ENCODE results near the gene SNRPN.

Gene SNRPN

GRCh38 chr15:24944954-24945353 is 9.8 kb upstream of the SNRPN start:
- Histone ChIP-seq H3K9ac (ENCODE audit: low read length) (no peak overlapping the region), H3K27me3 (replicated peaks; ENCODE audit: insufficient read depth, low read length) (no peaks in the 10 kb centered on the region), H3K4me2 (ENCODE audit: low read depth, low read length) (no peak overlapping the region), H3K79me2 (ENCODE audit: low read length) (no peaks in the 10 kb centered on the region), H3K4me1 (ENCODE audit: low read length) (no peaks in the 10 kb centered on the region), H3K9me3 (replicated peaks; ENCODE audit: insufficient read depth, low read length) (no peaks in the 10 kb centered on the region), H3K36me3 (replicated peaks; ENCODE audit: insufficient read depth, low read length) (no peaks in the 10 kb centered on the region), H4K20me1 (ENCODE audit: insufficient read depth, low read length) (no peaks in the 10 kb centered on the region), H3K4me3 (ENCODE audit: low read length) (no peak overlapping the region), H3K9me2 (replicated peaks; ENCODE audit: insufficient read depth, low read length) (no peaks in the 10 kb centered on the region), H2AFZ (ENCODE audit: low read length) (no peak overlapping the region), H3K27ac (ENCODE audit: low read length) (no peak overlapping the region), H3F3A (ENCODE audit: insufficient read depth, low read length) (no peaks in the 10 kb centered on the region)
- no peak for DNase-seq
- TF ChIP-seq EZH2phosphoT487 (IDR thresholded peaks at IDR 0.05; ENCODE audit: low read length) (no peak), EZH2 (optimal IDR thresholded peaks at IDR 0.05; ENCODE audit: low read depth, low read length) (no peak)
- TF ChIP-seq, protein P1, sequence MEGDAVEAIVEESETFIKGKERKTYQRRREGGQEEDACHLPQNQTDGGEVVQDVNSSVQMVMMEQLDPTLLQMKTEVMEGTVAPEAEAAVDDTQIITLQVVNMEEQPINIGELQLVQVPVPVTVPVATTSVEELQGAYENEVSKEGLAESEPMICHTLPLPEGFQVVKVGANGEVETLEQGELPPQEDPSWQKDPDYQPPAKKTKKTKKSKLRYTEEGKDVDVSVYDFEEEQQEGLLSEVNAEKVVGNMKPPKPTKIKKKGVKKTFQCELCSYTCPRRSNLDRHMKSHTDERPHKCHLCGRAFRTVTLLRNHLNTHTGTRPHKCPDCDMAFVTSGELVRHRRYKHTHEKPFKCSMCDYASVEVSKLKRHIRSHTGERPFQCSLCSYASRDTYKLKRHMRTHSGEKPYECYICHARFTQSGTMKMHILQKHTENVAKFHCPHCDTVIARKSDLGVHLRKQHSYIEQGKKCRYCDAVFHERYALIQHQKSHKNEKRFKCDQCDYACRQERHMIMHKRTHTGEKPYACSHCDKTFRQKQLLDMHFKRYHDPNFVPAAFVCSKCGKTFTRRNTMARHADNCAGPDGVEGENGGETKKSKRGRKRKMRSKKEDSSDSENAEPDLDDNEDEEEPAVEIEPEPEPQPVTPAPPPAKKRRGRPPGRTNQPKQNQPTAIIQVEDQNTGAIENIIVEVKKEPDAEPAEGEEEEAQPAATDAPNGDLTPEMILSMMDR (IDR thresholded peaks at IDR 0.05; ENCODE audit: low read length), result no peak

- Histone ChIP-seq H3K4me1 (ENCODE audit: low read length) (no peaks in the 10 kb centered on the region), H2AFZ (ENCODE audit: low read length) (no peak overlapping the region), H3K9me3 (replicated peaks; ENCODE audit: insufficient read depth, low read length) (no peaks in the 10 kb centered on the region), H3K9ac (ENCODE audit: low read length) (no peak overlapping the region), H3K79me2 (ENCODE audit: low read length) (no peaks in the 10 kb centered on the region), H3K36me3 (replicated peaks; ENCODE audit: insufficient read depth, low read length) (no peaks in the 10 kb centered on the region), H4K20me1 (ENCODE audit: insufficient read depth, low read length) (no peaks in the 10 kb centered on the region), H3K9me2 (replicated peaks; ENCODE audit: insufficient read depth, low read length) (no peaks in the 10 kb centered on the region), H3K4me2 (ENCODE audit: low read depth, low read length) (no peak overlapping the region), H3K27ac (ENCODE audit: low read length) (no peak overlapping the region), H3K4me3 (ENCODE audit: low read length) (no peak overlapping the region), H3K27me3 (replicated peaks; ENCODE audit: insufficient read depth, low read length) (no peaks in the 10 kb centered on the region), H3F3A (ENCODE audit: insufficient read depth, low read length) (no peaks in the 10 kb centered on the region)
- no peak for DNase-seq
- TF ChIP-seq EZH2 (optimal IDR thresholded peaks at IDR 0.05; ENCODE audit: low read depth, low read length) (no peak), EZH2phosphoT487 (IDR thresholded peaks at IDR 0.05; ENCODE audit: low read length) (no peak)
- TF ChIP-seq, protein P1 (IDR thresholded peaks at IDR 0.05; ENCODE audit: low read length), result no peak
Measured at GRCh38 chr15:24945711-24946110, 9.1 kb upstream of the SNRPN start.

DNA sequence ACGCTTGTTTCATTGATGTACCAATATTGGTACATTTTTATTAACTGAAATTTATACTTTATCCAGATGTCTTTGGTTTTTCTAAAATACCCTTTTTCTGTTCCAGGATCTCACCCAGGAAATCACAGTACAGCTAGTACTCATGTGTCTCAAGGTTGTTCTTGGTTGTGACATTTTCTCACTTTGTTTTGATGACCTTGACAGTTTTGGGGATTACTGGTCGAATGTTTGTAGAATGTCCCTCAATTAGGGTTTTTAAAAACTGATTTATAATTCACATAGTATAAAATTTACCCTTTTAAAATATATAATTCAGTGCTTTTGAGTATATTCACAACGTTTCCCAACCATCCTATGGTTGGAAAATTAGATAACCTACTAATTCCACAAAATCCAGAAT is 6.3 kb upstream of the SNRPN start:
- Histone ChIP-seq H2AFZ (ENCODE audit: low read length) (no peak overlapping the region), H3K4me2 (ENCODE audit: low read depth, low read length) (no peak overlapping the region), H3K79me2 (ENCODE audit: low read length) (no peaks in the 10 kb centered on the region), H3K9ac (ENCODE audit: low read length) (no peak overlapping the region), H3K27me3 (replicated peaks; ENCODE audit: insufficient read depth, low read length) (no peaks in the 10 kb centered on the region), H3K4me3 (ENCODE audit: low read length) (no peak overlapping the region), H3K9me2 (replicated peaks; ENCODE audit: insufficient read depth, low read length) (no peaks in the 10 kb centered on the region), H4K20me1 (ENCODE audit: insufficient read depth, low read length) (no peaks in the 10 kb centered on the region), H3K27ac (ENCODE audit: low read length) (no peak overlapping the region), H3K36me3 (replicated peaks; ENCODE audit: insufficient read depth, low read length) (no peaks in the 10 kb centered on the region), H3K9me3 (replicated peaks; ENCODE audit: insufficient read depth, low read length) (no peaks in the 10 kb centered on the region), H3F3A (ENCODE audit: insufficient read depth, low read length) (no peaks in the 10 kb centered on the region), H3K4me1 (ENCODE audit: low read length) (no peaks in the 10 kb centered on the region)
- no peak for DNase-seq
- TF ChIP-seq, protein P1 (IDR thresholded peaks at IDR 0.05; ENCODE audit: low read length), result no peak
- TF ChIP-seq EZH2phosphoT487 (IDR thresholded peaks at IDR 0.05; ENCODE audit: low read length) (no peak), EZH2 (optimal IDR thresholded peaks at IDR 0.05; ENCODE audit: low read depth, low read length) (no peak)

All from MM.1S (cell line).